Duodenal mucosa (tissue), 2 donors: ENCODE measurements around the gene AKR7A3.

Experiments
- H3K27ac ChIP-seq: one replicate; pipeline ENCODE4 v1.7.0; 2013; ENCODE audit warnings: low read depth, low read length
- H3K27me3 ChIP-seq, 2 donors: one replicate each; pipeline ENCODE4 v1.7.0; 2013; ENCODE audit warnings: low read length in 2 of 2, control low read depth in 1 of 2; ENCODE audit not compliant: insufficient read depth in 2 of 2, control insufficient read depth in 1 of 2
- H3K36me3 ChIP-seq, 2 donors: one replicate each; pipeline ENCODE4 v1.7.0; 2013; ENCODE audit warnings: low read length in 2 of 2, control low read depth in 1 of 2; ENCODE audit not compliant: insufficient read depth in 2 of 2, control insufficient read depth in 1 of 2
- H3K4me1 ChIP-seq, 2 donors: one replicate each; pipeline ENCODE4 v1.7.0; 2013; ENCODE audit warnings: low read length in 2 of 2, control low read depth in 1 of 2; ENCODE audit not compliant: insufficient read depth in 2 of 2, control insufficient read depth in 1 of 2
- H3K4me3 ChIP-seq, 2 donors: one replicate each; pipeline ENCODE4 v1.7.0; 2013; ENCODE audit warnings: low read length in 2 of 2, low read depth in 1 of 2
- H3K9ac ChIP-seq, 2 donors: one replicate each; pipeline ENCODE4 v1.7.0; 2013; ENCODE audit warnings: low read length in 2 of 2, low read depth in 1 of 2
- H3K9me3 ChIP-seq, 2 donors: one replicate each; pipeline ENCODE4 v1.7.0; 2013; ENCODE audit warnings: low read length in 2 of 2, control low read depth in 1 of 2; ENCODE audit not compliant: control insufficient read depth in 1 of 2

AKR7A3 gene

DNA sequence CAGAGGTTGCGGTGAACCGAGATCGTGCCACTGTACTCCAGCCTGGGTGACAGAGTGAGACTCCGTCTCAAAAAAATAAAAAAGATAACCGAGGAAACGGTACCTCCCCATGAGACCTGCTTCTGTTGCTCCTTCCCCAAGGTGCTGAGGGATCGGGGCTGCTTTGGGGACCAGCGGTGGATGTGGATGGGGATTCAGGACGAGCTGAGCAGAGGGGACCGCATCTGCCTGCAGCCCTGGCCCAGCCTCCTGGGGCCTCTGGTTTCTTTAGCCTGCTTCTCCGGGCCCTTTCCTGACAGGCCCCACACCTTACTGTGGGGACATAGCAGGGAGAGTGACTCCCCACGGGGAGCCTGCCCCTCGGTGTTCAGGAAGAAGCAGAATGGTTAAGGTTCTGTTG lies 40.6 kb upstream of the AKR7A3 start:
- Histone ChIP-seq H3K36me3 (peaks cover 8 to 43% of the 10 kb centered on the region in 2 donors), H3K27ac (no peak overlapping the region), H3K27me3 (no peaks in the 10 kb centered on the region), H3K4me3 (no peak overlapping the region), H3K4me1 (peaks cover 0 to 7% of the 10 kb centered on the region in 2 donors), H3K9me3 (no peaks in the 10 kb centered on the region), H3K9ac (no peak overlapping the region)

DNA sequence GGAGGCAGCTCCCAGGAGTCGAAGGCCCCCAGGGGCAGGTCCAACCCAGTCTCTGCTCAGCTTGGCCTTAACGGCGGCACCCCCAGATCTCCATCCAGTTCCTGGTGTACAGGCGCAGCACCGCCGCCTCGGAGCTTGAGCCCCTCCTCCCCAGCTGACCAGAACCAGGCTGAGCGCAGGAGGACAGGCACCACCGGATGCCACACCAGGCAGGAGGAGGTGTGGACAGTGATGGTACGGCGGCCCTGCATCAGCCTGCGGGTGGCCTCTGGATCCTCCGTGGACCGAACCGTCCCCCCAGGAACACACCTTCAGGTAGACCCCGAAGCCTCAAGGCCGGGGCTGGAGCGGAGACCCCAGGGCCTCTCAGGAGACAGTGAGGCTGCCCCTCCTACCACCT lies 39.9 kb upstream of the AKR7A3 start:
- H3K4me3 ChIP-seq: no peak overlapping the region
- H3K4me1 ChIP-seq: peaks cover 0 to 7% of the 10 kb centered on the region in 2 donors
- no peaks in the 10 kb centered on the region for H3K27me3 ChIP-seq
- H3K9ac ChIP-seq: no peak overlapping the region
- H3K9me3 ChIP-seq: no peaks in the 10 kb centered on the region
- H3K27ac ChIP-seq: no peak overlapping the region
- peaks cover 14 to 48% of the 10 kb centered on the region in 2 donors for H3K36me3 ChIP-seq

DNA sequence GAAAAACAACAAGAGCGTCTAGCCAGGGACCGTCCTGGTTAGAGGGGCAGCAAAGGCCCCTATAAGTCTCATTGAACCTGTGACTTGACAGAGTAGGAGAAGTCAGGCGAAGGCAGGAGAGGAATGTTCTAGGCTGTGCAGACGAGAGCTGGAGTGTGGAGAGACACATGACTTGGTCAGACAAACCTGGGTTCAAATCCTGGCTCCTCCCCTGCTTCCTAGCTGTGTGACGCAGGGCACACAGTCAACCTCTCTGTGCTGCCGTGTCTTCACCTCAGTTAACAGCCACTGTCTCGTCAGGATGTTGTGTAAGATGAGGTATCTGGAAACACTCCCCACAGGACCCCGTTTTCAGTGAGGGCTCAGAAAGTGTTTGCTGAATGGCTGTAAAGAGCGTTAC lies 39.2 kb upstream of the AKR7A3 start:
- H3K36me3 ChIP-seq: peaks cover 14 to 50% of the 10 kb centered on the region in 2 donors
- H3K9ac ChIP-seq: no peak overlapping the region
- H3K4me1 ChIP-seq: peaks cover 0 to 7% of the 10 kb centered on the region in 2 donors
- no peak overlapping the region for H3K27ac ChIP-seq
- H3K9me3 ChIP-seq: no peaks in the 10 kb centered on the region
- H3K27me3 ChIP-seq: no peaks in the 10 kb centered on the region
- no peak overlapping the region for H3K4me3 ChIP-seq

DNA sequence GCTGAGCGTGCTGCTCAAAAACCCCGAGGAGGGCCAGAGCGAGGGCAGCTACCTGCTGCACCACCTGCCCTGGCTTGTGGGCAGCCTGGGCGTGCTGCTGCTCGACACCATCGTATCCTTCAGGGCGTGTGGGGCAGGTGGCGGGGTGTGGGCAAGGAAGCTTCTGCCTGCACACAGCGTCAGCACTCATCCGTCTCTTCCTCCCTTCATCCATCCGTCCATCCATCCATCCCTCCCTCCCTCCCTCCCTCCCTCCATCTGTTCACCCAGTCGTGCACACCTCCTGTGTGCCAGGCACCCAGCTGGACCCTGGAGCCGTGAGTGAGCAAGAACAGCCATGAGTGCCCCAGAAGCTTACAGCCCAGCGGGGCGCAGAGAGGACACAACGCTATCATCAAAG lies 38.7 kb upstream of the AKR7A3 start:
- H3K4me3 ChIP-seq: no peak overlapping the region
- peaks cover 14 to 46% of the 10 kb centered on the region in 2 donors for H3K36me3 ChIP-seq
- no peak overlapping the region for H3K27ac ChIP-seq
- H3K9me3 ChIP-seq: no peaks in the 10 kb centered on the region
- H3K27me3 ChIP-seq: no peaks in the 10 kb centered on the region
- H3K4me1 ChIP-seq: peaks cover 0 to 7% of the 10 kb centered on the region in 2 donors
- H3K9ac ChIP-seq: no peak overlapping the region

DNA sequence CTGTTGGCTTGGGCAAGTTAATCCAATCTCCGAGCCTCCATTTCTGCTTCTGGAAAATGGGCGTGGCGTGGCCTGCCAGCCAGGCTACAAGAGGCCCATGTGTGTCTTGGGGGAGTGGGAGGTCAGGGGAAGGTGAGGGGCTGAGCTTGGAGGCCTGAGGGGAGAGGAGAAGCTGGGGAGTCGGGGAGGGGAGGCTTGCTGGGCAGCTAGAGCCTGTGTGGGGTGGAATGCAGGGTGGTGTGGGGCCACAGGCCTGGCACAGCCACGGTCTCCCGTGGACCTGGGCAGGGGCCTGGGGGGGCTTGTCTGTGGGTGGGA lies 38.1 kb upstream of the AKR7A3 start:
- Histone ChIP-seq H3K36me3 (peaks cover 14 to 46% of the 10 kb centered on the region in 2 donors), H3K4me1 (peaks cover 0 to 7% of the 10 kb centered on the region in 2 donors), H3K27me3 (no peaks in the 10 kb centered on the region)

DNA sequence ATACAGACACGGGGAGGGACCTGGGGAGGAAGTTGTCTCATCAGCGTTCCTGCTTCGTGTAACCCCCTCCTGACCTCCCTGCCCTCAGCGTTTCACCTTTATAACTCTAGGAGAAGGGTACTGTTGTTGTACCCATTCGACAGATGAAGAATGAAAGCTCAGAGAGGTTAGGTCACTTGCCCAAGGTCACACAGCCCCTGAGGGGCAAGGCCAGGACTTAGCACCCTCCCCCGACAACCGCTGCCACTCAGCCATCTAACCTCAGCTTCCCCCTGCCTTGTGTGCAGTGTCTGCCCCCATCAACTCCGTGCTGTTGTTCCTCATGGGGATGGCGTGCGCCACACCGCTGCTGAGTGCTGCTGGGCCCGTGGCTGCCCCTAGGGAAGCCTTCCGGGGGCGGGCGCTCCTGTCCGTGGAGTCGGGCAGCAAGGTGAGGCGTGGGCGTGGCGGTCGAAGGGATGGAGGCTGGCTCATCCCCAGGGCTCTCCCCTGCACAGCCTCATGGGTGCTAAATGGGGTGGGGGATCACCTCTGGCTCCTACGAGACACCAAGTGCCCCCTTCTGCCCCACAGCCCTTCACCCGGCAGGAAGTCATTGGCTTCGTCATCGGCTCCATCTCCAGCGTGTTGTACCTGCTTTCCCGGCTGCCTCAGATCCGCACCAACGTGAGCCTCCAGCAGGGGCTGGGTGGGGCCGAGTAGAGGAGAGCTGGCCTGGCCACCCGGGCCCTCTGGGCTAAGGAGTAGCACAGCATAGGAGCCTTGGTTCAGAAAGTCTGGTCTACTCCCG lies 37.6 kb upstream of the AKR7A3 start:
- peaks cover 14 to 46% of the 10 kb centered on the region in 2 donors for H3K36me3 ChIP-seq
- H3K4me3 ChIP-seq: no peak overlapping the region
- H3K4me1 ChIP-seq: peaks cover 0 to 7% of the 10 kb centered on the region in 2 donors

More for the DNA sequence above, 38.1 kb upstream of the AKR7A3 start:
- H3K27ac ChIP-seq: no peak overlapping the region
- no peaks in the 10 kb centered on the region for H3K9me3 ChIP-seq
- H3K4me3 ChIP-seq: no peak overlapping the region
- H3K9ac ChIP-seq: no peak overlapping the region

DNA sequence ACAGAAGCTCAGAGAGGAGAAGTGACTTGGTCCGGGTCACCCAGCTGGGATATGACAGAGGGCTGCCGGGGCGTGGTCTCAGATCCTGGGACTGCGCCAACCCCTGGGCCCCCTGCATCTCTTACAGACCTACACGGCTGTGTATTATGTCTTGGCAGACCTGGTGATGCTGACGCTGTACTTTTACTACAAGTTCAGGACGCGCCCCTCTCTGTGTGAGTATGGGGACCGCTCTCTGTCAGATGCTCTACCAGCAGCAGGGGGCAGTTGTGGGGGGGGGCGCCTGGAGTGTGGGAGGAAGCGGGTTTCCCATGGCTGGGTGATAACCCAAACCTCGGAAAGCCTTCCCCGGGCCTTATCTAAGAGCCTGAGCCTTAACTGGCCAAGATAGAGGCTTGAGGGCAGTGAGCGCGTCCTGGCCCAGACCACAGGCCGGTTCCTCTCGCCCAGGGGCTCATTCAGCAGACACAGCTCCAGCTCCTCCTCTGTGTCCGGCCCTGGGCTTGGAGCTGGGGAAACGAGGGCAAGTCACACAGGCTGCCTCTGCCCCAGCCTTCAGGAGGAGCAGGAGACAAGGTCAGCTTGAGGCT lies 36.9 kb upstream of the AKR7A3 start:
- no peak overlapping the region for H3K9ac ChIP-seq
- peaks cover 0 to 4% of the 10 kb centered on the region in 2 donors for H3K4me1 ChIP-seq
- H3K4me3 ChIP-seq: no peak overlapping the region
- peaks cover 14 to 46% of the 10 kb centered on the region in 2 donors for H3K36me3 ChIP-seq
- H3K27ac ChIP-seq: no peak overlapping the region
- H3K27me3 ChIP-seq: no peaks in the 10 kb centered on the region
- H3K9me3 ChIP-seq: no peaks in the 10 kb centered on the region

More for the DNA sequence above, 37.6 kb upstream of the AKR7A3 start:
- Histone ChIP-seq H3K9ac (no peak overlapping the region), H3K9me3 (no peaks in the 10 kb centered on the region), H3K27ac (no peak overlapping the region), H3K27me3 (no peaks in the 10 kb centered on the region)

DNA sequence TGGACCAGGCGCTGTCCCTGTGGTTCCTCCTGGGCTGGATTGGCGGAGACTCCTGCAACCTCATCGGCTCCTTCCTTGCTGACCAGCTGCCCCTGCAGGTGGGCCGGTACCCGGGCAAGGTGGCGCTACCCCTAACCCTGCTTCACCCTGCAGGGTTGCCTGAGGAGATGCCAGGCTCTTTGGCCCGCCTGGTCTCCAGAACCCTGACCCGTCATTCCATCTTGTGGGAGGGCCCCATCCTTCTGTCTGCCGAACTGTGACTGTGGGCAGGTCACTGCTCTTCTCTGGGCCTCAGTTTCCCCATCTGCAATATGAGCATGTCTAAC lies 36.1 kb upstream of the AKR7A3 start:
- Histone ChIP-seq H3K9me3 (no peaks in the 10 kb centered on the region), H3K9ac (no peak overlapping the region), H3K4me1 (no peaks in the 10 kb centered on the region), H3K4me3 (no peak overlapping the region), H3K27ac (no peak overlapping the region), H3K36me3 (peaks cover 14 to 46% of the 10 kb centered on the region in 2 donors), H3K27me3 (no peaks in the 10 kb centered on the region)

DNA sequence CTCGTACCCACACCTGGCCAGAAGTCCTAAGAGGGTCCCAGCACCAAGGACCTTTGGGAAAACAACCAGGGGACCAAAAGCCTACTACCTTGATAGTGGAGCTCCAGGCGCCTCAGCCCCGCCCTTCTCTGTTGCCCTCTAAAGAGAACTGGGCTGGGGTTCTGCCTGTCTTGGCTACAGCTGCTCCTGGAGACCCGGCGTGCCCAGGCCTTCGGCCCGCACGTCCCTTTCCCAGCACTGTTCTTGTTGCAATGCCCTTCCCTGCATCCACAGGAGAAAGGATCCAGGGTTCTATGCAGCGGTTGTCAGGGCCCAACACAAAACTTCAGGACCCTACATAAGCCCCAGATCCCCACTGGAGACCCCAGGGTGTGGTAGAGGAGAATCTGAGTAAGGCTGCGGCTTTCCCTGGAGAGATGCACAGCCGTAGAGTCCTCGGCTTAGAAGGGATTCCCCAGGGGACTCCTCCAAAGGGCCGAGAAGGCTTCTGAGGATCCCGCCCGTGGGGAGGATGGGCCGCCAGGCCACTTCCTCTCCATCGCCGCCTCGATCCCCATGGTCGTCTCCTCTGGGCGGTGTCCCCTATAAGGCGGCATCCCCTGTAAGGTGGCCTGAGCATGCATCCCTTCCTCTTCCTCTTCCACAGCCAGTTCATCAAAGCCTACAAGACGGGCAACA lies 35.6 kb upstream of the AKR7A3 start:
- no peak overlapping the region for H3K27ac ChIP-seq
- H3K9me3 ChIP-seq: no peaks in the 10 kb centered on the region
- H3K4me1 ChIP-seq: no peaks in the 10 kb centered on the region
- no peak overlapping the region for H3K4me3 ChIP-seq
- peaks cover 14 to 49% of the 10 kb centered on the region in 2 donors for H3K36me3 ChIP-seq
- H3K27me3 ChIP-seq: no peaks in the 10 kb centered on the region
- no peak overlapping the region for H3K9ac ChIP-seq

DNA sequence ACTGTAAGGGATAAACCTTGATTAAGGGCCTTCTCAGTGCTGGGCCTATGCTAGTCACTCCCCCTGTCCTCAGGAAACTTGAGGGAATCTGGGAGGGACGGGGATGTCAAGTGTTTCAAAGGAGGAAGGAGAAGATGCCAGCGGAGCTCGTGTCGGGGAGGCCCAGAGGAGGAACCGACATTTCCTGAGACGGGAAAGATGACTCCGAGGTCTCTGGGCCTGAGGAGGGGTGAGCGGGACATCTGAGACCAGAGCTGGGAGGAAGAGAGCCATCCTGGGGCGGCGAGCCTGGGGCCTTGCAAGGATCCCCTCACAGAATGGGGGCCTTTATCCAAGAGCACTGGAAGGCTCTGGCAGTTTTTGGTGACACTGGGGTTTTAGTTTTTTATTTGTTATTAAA lies 33.9 kb upstream of the AKR7A3 start:
- H3K36me3 ChIP-seq: peaks cover 11 to 52% of the 10 kb centered on the region in 2 donors
- no peaks in the 10 kb centered on the region for H3K9me3 ChIP-seq

More for the DNA sequence above, 33.9 kb upstream of the AKR7A3 start:
- H3K4me3 ChIP-seq: no peak overlapping the region
- no peak overlapping the region for H3K9ac ChIP-seq
- H3K4me1 ChIP-seq: no peaks in the 10 kb centered on the region
- H3K27ac ChIP-seq: no peak overlapping the region
- no peaks in the 10 kb centered on the region for H3K27me3 ChIP-seq
